Mesodermal cell (in vitro differentiated cells): ENCODE data around the gene SPEF2.

ENCODE experiments used
- H3K27ac ChIP-seq: 2 replicates; pipeline ENCODE4 v1.7.0; 2013; ENCODE audit warnings: mild to moderate bottlenecking, low read depth, low read length, moderate library complexity; ENCODE audit not compliant: severe bottlenecking
- H3K36me3 ChIP-seq: 2 replicates; pipeline ENCODE4 v1.7.1; 2013; ENCODE audit warnings: mild to moderate bottlenecking, low read length, moderate library complexity; ENCODE audit not compliant: control insufficient read depth, insufficient read depth
- H3K4me1 ChIP-seq: one replicate; pipeline ENCODE4 v1.7.1; 2013; ENCODE audit warnings: mild to moderate bottlenecking, low read length; ENCODE audit not compliant: insufficient read depth, control insufficient read depth, poor library complexity, severe bottlenecking
- H3K4me3 ChIP-seq: 2 replicates; pipeline ENCODE4 v1.7.0; 2013; ENCODE audit warnings: low read length, control low read depth, mild to moderate bottlenecking; ENCODE audit not compliant: insufficient read depth, poor library complexity, severe bottlenecking; ENCODE audit errors: extremely low read depth
- H3K9me3 ChIP-seq: 2 replicates; pipeline ENCODE4 v1.7.1; 2013; ENCODE audit warnings: mild to moderate bottlenecking, low read length, moderate library complexity; ENCODE audit not compliant: control insufficient read depth
- WGBS, 2 experiments: methylation state at CpG; one replicate each; pipeline ENCODE4 v1.1.5; 2013; ENCODE audit warnings: missing lambda C conversion rate in 2 of 2; ENCODE audit not compliant: insufficient coverage in 2 of 2; 5-methylcytosine and 5-hydroxymethylcytosine counted together

The SPEF2 gene

DNA sequence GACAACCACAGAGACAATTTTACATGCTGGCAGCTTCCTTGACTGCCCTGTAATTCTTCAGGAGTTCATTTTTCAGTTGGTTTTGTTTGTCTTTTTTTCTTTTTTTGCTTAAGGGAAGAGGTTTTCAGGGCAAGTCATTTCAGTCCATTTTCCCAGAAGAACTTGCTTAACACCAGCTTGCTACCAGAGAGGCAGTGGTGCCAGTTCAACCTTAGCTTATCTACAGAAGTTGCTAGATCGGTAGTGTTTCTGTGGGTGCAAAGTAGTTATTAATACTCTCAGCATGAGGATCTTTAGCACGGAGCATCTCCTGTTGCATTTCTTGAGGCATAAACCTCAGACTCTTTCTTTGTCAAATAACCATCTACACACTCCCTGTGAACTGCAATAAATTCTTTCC is 1.1 kb downstream of the SPEF2 start:
- no peaks in the 10 kb centered on the region for H3K36me3 ChIP-seq
- H3K9me3 ChIP-seq: no peaks in the 10 kb centered on the region
- 83% methylated on average over 2 of the region's 2 CpGs; no CpG with 5 or more reads in 1 of the 2 experiments for WGBS, 2 experiments
- no peak overlapping the region for H3K4me3 ChIP-seq
- no peaks in the 10 kb centered on the region for H3K4me1 ChIP-seq
- H3K27ac ChIP-seq: no peak overlapping the region

DNA sequence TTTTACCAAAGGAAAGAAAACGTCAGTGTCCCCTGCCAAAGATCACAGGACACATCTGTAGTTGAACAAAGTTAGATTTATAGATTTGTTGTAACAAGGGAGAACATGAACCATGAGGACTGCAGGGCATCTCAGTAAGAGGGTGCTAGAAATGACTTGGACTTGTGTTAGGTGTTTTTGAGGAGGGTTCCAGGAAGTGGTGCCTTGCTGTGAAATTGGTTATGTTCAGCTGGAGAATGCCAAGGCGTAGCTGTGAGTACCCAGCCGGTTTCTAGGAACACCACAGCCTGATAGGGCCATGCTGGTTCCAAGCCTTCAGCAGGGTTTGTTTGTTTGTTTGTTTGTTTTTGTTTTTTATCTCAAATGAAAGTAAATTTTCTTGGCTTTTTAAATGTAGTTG is 5.3 kb downstream of the SPEF2 start:
- H3K4me1 ChIP-seq: no peaks in the 10 kb centered on the region
- no peaks in the 10 kb centered on the region for H3K36me3 ChIP-seq
- H3K27ac ChIP-seq: no peak overlapping the region
- no peak overlapping the region for H3K4me3 ChIP-seq
- WGBS, 2 experiments: 85 to 100% methylated on average over 2 of the region's 3 CpGs
- no peaks in the 10 kb centered on the region for H3K9me3 ChIP-seq

DNA sequence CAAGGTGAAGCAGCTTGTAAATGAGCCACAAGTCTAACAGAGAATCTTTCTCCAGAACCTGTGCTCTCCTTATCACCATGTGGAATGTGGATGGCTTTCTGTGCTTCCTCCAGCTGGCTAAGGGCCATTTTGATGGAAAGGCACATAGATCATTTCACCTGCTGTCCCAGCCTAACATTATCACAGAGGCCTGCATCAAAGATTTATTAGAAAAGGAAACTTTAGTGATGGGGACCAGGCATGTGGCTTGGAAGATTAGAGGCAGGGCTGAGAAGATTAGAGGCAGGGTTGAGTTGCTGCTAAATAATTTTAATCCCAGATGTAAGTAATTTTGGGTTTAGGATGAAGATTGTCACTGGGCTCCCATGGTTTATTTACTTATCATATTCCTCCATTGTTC is 6.3 kb downstream of the SPEF2 start:
- Histone ChIP-seq H3K36me3 (no peaks in the 10 kb centered on the region), H3K4me1 (no peaks in the 10 kb centered on the region), H3K27ac (no peak overlapping the region), H3K4me3 (no peak overlapping the region), H3K9me3 (no peaks in the 10 kb centered on the region)

DNA sequence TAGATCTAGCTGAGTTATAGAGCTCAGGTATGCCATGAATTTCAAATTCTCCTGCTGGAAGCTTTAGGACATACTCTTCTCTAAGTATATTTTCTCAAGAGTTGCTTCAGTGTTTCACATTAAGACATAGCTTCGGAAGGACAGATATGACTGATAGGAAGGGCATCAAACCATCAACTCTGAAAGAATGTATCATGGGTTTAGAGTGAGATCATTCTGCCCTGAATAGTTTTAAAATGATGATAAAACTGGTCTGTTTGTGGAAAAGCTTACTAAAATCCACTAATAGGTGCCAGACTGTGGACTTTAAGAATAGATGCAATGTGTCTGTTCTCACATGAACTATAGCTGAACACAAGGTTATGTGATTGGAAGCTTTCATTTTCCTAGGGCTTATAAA is 8.4 kb downstream of the SPEF2 start:
- H3K4me3 ChIP-seq: no peak overlapping the region
- H3K27ac ChIP-seq: no peak overlapping the region
- no peaks in the 10 kb centered on the region for H3K4me1 ChIP-seq
- H3K9me3 ChIP-seq: no peaks in the 10 kb centered on the region
- no peaks in the 10 kb centered on the region for H3K36me3 ChIP-seq
- WGBS, 2 experiments: 100% methylated on average over 1 of the region's 1 CpG; no CpG with 5 or more reads in 1 of the 2 experiments

DNA sequence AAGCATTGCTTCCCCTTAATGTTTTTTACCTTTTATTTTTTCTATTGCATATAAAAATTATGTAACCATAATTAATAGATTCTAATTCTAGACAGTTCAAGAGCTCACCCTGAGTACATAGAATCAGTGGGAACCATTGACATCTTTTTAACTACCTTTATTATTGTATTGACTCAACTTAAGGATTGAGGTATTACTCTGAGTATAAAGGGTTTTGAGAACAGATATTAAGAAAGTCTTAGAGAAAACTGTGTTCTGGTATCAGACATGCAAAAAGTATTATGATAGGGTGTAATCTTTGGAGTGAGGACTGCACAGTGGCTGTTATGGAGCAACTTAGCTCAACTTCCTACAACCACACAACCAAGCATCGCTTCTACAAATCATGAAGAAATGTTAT is 8.9 kb downstream of the SPEF2 start:
- H3K4me1 ChIP-seq: no peaks in the 10 kb centered on the region
- H3K36me3 ChIP-seq: no peaks in the 10 kb centered on the region
- H3K4me3 ChIP-seq: no peak overlapping the region
- no peak overlapping the region for H3K27ac ChIP-seq
- H3K9me3 ChIP-seq: no peaks in the 10 kb centered on the region
- no CpG with 5 or more reads among the region's 1 CpG for WGBS, 2 experiments

DNA sequence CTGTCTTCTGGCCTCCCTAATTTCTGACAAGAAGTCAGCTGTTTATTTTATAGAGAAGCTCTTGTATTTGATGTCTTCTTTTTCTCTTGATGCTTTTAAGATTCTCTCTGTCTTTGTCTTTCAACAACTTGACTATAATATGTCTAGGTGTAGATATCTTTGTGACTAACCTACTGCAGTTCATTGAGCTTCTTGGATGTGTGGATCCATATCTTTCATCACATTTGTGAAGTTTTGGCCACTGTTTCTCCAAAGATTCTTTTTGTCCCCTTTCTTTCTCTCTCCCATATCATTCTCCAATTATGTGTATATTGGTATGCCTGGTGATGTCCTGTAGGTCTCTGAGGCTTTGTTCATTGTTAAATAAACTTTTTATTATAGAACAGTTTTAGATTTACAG is 16.7 kb downstream of the SPEF2 start:
- Histone ChIP-seq H3K4me1 (no peaks in the 10 kb centered on the region), H3K9me3 (no peaks in the 10 kb centered on the region)

DNA sequence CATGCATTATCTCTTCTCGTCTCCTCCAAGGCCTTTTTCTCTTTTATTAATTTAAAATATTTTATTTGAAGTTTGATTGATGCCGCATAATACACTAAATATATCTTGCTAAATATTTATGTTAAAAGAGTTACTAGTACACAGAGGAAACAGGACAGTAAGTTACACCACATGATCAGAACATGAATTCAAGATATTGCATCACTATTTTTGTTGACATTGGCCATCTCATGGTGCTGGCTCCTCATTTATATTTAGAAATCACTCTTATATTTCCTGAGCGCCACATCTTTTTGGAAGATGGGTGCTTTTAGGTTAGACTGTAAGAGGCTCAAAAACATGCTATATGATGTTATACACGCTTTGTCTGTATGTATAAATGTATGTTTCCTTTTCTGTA is 23.0 kb downstream of the SPEF2 start:
- H3K27ac ChIP-seq: no peak overlapping the region
- whole genome bisulfite sequencing, 2 experiments: 60% methylated on average over 1 of the region's 4 CpGs; no CpG with 5 or more reads in 1 of the 2 experiments
- no peaks in the 10 kb centered on the region for H3K4me1 ChIP-seq
- H3K4me3 ChIP-seq: no peak overlapping the region
- no peaks in the 10 kb centered on the region for H3K36me3 ChIP-seq
- no peaks in the 10 kb centered on the region for H3K9me3 ChIP-seq

More for the DNA sequence above, 16.7 kb downstream of the SPEF2 start:
- Histone ChIP-seq H3K36me3 (no peaks in the 10 kb centered on the region), H3K27ac (no peak overlapping the region), H3K4me3 (no peak overlapping the region)

DNA sequence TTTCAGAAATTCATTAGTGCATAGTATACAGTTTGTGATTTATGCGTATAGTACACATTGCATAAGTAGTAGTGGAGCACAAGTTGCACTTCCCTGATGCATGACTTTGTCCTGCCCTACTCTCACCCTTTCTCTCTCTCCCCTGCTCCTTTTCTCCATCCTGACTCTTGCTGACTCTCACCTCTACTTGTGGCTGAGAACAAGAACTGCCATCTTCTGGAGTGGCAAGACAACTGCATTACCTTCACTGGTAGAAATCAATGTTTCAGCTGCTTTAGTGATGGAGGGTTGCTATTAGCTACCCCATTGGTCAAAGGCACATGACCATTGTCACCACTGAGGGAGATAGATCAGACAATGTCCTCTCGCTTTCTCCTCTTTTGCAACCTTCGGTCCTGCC is 26.9 kb downstream of the SPEF2 start:
- no peaks in the 10 kb centered on the region for H3K9me3 ChIP-seq
- no peak overlapping the region for H3K4me3 ChIP-seq
- no peak overlapping the region for H3K27ac ChIP-seq
- H3K4me1 ChIP-seq: no peaks in the 10 kb centered on the region
- WGBS, 2 experiments: no CpG with 5 or more reads among the region's 3 CpGs
- H3K36me3 ChIP-seq: no peaks in the 10 kb centered on the region

DNA sequence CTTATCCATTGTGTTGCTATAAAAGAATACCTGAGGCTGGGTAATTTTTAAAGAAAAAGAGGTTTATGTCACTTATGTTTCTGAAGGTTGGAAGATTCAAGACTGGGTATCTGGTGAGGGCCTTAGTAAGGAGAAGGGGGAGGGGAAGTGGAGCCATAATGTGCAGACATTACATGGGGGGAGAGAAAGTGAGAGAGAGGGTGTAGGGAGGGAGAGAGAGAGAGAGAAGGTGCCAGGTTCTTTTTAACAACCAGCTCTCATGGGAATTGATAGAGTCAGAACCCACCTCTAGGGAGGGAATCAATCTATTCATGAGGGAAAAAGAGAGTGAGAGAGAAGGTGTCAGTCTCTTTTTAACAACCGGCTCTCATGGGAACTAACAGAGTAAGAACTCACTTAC is 29.5 kb downstream of the SPEF2 start:
- no peaks in the 10 kb centered on the region for H3K36me3 ChIP-seq
- no peaks in the 10 kb centered on the region for H3K9me3 ChIP-seq
- H3K4me3 ChIP-seq: no peak overlapping the region
- WGBS, 2 experiments: 88% methylated on average over 1 of the region's 1 CpG; no CpG with 5 or more reads in 1 of the 2 experiments
- no peak overlapping the region for H3K27ac ChIP-seq
- H3K4me1 ChIP-seq: no peaks in the 10 kb centered on the region

DNA sequence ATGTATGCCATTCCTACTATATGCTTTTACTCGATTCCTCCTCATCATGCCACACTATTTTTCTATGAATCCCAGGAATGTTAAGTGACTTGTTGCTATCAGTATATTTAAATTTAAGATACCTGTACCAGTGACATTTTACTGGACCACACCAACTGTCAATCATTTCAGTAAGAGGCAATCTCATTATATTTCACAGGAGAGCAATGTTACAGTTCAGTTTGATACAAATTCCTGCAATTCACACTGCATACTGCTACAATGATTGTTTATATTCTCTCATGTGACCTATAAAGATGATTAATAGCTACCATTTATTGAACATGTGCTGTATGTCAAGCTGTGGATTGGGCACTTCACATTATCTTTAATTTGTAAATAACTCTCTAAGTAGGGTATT is 30.0 kb downstream of the SPEF2 start:
- Histone ChIP-seq H3K27ac (no peak overlapping the region), H3K4me3 (no peak overlapping the region), H3K36me3 (no peaks in the 10 kb centered on the region), H3K4me1 (no peaks in the 10 kb centered on the region), H3K9me3 (no peaks in the 10 kb centered on the region)
- WGBS, 2 experiments: 100% methylated on average over 1 of the region's 1 CpG; no CpG with 5 or more reads in 1 of the 2 experiments

DNA sequence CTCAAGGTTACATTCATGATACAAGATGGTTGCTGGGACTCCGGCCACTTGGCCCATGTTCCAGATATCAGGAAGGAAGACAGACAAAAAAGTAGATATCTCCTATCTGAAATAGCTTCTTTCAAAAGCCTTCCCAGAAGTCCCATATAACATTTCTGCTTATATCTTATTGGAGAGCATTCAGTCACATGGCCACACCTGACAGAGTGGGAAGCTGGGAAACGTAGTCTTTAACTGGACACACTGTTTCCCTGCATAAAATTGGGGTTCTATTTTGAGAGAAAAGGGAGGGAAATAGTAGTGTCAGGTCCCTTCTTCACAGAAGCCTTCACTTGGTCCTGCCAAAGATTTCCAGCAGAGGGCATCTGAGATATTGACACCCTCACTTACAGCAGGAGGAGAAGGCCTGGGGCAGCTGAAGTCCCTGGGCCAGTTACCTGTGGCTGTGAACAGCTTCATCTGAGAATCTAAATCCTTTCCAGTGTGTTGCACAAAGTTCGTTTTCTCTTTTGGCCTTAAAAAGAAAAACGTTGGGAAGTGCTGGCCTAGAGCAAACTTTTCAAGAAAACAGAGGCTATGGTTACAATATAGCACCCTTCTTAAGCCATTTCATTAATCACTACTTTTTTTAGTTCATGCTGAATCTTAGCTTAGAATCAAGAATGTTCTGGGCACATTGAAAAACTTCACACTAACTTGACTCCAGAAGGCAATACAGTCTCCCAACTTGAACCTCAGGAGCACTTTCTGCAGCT is 33.5 kb downstream of the SPEF2 start:
- Histone ChIP-seq H3K4me3 (no peak overlapping the region), H3K36me3 (no peaks in the 10 kb centered on the region)
- 6 to 83% methylated on average over 1 to 3 of the region's 4 CpGs for WGBS, 2 experiments

More for the DNA sequence above, 33.5 kb downstream of the SPEF2 start:
- H3K9me3 ChIP-seq: no peaks in the 10 kb centered on the region
- H3K27ac ChIP-seq: no peak overlapping the region
- H3K4me1 ChIP-seq: no peaks in the 10 kb centered on the region
